ENCODE data around the gene CLPTM1L. TPM values are rescaled to one million over a fixed set of nuclear protein-coding genes. Genes with fewer than 3 reads are reported as not detected.
"Not testable (repeated sequence)": the region's sequence is repeated elsewhere in the genome, so short reads cannot be mapped to it uniquely, and the experiment has no call there.

The CLPTM1L gene
- total RNA-seq, 1 experiment from 2014 or later: 392 TPM

DNA sequence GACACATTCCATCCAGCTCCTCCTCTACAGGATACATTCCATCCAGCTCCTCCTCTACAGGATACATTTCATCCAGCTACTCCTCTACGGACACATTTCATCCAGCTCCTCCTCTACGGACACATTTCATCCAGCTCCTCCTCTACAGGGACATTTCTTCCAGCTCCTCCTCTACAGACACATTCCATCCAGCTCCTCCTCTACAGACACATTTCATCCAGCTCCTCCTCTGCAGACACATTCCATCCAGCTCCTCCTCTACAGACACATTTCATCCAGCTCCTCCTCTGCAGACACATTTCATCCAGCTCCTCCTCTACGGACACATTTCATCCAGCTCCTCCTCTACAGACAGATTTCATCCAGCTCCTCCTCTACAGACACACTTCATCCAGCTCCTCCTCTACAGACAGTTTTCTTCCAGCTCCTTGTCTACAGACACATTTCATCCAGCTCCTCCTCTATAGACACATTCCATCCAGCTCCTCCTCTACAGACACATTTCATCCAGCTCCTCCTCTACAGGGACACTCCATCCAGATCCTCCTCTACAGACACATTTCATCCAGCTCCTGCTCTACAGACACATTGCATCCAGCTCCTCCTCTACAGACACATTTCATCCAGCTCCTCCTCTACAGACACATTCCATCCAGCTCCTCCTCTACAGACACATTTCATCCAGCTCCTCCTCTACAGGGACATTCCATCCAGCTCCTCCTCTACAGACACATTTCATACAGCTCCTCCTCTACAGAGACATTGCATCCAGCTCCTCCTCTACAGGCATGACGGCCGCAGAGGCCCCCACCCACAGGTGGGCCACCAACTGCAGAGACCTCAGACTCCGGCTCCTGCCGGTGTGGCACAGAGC is 16.4 kb downstream of the CLPTM1L start:
- DNase-seq (ENCODE audit: low spot score): peak; percentile 74

DNA sequence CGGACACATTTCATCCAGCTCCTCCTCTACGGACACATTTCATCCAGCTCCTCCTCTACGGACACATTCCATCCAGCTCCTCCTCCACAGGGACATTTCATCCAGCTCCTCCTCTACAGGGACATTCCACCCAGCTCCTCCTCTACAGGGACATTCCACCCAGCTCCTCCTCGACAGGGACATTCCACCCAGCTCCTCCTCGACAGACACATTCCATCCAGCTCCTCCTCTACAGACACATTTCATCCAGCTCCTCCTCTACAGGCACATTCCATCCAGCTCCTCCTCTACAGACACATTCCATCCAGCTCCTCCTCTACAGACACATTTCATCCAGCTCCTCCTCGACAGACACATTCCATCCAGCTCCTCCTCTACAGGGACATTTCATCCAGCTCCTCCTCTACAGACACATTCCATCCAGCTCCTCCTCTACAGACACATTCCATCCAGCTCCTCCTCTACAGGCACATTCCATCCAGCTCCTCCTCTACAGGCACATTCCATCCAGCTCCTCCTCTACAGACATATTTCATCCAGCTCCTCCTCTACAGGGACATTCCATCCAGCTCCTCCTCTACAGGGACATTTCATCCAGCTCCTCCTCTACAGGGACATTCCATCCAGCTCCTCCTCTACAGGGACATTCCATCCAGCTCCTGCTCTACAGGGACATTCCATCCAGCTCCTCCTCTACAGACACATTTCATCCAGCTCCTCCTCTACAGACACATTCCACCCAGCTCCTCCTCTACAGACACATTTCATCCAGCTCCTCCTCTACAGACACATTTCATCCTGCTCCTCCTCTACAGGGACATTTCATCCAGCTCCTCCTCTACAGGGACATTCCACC is 17.8 kb downstream of the CLPTM1L start:
- peak; percentile 72 for DNase-seq (ENCODE audit: low spot score)

DNA sequence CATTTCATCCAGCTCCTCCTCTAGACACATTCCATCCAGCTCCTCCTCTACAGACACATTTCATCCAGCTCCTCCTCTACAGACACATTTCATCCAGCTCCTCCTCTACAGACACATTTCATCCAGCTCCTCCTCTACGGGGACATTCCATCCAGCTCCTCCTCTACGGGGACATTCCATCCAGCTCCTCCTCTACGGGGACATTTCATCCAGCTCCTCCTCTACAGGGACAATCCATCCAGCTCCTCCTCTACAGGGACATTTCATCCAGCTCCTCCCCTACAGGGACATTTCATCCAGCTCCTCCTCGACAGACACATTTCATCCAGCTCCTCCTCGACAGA is 18.4 kb downstream of the CLPTM1L start:
- DNase-seq (ENCODE audit: low spot score): not testable (repeated sequence)

DNA sequence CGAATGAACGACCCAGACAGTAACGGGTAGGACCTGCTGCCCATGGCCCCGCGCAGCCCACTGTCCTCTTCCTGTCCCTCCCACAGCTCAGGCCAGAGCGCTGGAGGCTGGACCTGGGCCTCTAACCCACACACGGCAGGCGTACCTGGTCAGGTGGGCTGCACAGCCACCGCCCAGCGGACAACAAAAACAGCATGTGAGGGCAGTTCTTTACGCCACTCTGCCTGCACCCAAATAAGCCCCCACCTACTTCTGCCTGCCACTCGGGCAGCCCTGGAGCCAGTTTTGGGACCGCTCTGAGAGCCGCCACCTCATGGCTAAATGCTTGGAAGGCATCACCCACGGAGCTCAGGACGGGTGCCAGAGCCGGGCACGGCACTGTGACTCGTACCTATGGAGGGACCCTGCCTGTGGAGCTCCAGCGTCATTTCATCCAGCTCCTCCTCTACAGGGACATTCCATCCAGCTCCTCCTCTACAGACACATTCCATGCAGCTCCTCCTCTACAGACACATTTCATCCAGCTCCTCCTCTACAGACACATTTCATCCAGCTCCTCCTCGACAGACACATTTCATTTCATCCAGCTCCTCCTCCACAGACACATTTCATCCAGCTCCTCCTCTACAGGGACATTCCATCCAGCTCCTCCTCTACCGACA is 18.9 kb downstream of the CLPTM1L start:
- peak; percentile 76 for DNase-seq (ENCODE audit: low spot score)

DNA sequence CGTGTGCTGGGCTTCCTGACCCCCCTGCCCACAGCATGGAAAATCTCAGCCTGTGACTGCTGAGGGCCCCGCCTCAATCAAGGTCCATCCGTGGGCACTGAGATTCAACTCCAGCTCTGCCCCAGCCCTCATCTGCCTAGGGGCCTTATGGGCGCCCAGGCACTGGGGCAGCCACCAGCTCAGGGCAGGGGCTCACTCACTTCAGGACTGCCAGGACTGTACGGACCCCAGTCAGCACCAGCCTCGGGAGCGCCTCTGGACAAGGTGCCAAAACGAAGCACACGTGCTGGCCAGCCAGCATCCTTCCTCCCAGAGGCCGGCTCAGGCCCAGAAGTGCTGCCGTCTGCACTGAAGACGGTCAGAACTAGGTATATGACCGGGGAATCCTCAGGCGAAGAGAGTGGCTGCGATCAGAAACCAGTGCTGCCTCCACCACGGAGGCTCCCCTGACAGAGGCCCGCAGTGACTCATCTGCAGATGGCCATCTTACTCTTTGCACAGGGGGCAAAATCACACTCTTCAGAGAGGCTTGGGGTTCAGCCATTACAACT is 19.6 kb downstream of the CLPTM1L start:
- DNase-seq (ENCODE audit: low spot score): no peak

DNA sequence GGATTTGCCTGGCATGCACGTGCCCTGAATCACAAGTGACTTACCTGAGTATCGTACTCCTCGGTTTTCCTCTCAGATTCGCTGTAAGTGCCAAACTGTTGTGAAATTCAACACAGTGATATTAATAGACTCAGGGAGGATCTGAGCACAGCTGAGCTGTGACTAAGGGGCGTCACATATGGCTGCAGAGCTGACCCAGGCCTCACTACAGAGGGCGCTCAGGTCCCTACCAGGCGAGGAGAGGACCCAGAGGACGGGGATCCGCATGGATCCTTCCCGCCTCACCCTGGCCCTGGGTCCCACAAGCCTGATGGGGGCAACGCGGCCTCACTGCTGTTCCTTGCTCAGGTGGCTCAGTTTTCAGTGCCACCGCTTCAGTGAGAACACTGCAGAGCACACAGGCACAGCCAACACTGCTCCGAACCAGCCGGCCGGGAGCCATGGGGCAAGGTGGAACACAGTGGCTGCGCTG is 20.1 kb downstream of the CLPTM1L start:
- DNase-seq (ENCODE audit: low spot score): no peak

DNA sequence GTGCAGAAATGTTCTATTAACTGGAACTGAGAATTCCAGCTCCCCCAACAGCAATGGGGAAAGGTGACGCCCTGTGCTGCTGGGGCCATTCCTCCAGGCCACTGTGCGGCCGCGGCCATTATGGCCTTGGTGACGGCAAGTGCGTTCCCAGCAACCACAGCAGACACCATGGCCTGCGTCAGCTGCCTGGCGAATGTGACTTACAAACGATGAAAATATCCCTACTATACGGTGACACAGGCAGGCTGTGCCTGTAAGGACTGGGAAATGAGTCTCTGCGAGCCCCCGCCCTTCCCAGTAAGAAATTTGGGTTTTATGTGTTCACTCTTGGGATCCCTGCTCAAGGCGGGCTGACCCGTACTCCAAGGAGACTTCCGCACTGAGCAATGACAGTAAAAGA is 20.6 kb downstream of the CLPTM1L start:
- no peak for DNase-seq (ENCODE audit: low spot score)

DNA sequence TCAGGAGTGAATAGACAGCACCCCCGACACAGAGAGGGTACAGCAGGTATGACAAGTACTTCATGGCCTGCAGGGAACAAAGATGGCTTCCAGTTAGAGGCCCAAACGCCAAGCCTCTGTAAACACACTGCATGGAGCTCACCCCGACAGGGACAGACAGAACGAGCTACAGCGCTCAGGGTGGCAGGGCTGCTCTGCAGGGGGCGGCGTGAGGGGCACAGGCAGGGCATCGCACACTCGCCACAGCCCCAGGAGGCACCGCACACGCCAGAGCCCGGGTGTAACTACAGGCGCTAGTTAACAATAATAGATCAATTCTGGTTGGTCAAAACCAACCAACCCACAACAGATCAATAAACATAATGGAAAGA is 21.1 kb downstream of the CLPTM1L start:
- DNase-seq (ENCODE audit: low spot score): no peak

DNA sequence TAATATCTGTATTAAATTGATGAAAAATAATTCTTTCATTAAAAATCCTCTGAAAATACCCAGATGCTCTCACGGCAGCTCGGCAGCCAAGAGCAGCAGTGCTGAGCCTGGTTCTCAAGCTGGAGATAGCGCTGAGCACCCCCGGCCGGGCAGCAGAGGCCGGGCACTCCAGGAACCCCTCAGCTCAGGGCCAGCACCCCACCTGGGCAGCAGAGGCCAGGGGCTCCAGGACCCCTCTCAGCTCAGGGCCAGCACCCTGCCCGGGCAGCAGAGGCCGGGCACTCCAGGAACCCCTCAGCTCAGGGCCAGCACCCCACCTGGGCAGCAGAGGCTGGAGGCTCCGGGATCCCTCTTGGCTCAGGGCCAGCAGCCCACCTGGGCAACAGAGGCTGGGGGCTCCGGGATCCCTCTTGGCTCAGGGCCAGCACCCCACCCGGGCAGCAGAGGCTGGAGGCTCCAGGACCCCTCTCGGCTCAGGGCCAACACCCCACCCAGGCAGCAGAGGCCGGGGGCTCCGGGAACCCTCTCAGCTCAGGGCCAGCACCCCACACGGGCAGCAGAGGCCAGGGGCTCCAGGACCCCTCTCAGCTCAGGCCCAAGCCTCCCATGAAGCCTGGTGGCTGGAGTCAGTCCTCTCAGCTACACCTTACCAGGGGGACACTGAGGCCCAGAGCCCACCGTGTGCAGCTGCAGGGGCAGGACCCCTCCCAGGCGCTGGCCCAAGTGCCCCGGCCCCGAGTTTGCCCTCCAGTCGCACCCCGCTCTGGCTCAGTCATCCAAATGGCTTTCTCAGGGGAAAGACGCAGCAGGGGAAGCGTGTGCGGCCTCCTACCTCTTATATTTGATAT is 21.7 kb downstream of the CLPTM1L start:
- no peak for DNase-seq (ENCODE audit: low spot score)

DNA sequence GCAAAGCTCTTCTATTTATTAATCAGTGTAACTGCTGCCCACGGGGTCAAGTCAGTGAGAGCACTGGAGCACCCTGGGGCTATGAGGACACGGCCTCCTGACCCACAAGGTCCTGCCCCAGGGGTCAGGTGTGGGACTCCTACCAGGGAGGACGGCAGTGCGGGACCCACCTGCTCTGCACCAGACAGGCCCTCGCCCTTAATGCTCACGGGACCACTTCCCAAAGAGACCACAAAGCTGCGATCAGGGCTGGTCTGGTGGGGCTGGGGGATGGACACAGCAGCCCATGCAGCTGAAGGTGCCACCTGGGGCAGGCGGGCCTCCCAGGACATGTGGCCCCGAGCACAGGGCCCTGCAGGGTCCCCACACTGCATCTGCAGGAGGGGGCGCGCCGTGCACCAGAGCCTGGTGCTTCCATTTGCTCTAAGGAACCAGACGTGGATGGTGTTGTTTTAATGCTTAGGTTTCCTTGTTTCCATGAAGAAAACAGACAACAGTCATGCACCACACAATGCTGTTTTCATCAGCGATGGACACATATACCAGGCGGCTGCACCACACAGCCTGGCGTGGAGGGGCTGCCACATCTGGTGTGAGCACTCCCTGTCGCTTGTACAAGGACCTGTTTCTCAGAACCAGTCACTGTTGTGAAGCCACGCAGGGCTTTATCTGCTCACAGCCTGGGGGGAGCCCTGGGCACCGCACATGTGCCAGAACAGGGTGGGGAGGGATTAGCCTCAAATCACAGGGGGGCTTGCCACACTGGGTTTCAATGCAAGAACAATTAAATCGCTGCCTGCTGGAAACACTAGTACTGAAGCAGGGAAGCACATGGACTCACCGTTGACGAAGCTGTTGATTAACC is 22.6 kb downstream of the CLPTM1L start:
- DNase-seq (ENCODE audit: low spot score): no peak

DNA sequence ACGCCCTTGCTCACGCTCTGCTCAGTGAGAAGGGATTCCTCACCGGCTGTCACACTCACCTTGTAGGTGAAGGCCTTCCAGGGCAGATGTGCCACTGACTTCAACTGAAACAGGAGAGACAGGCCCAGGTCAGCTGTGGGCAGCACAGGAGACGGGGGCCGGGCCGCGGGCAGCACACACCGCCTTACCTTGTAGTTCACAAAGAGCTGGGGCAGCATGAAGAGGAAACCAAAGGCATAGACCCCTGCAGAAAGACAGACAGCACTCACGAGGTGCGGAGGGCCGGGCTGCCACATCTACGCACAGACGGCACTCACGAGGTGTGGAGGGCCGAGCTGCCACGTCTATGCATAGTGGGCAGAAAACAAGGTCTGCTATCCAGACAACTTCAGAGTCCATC is 23.3 kb downstream of the CLPTM1L start:
- no peak for DNase-seq (ENCODE audit: low spot score)

DNA sequence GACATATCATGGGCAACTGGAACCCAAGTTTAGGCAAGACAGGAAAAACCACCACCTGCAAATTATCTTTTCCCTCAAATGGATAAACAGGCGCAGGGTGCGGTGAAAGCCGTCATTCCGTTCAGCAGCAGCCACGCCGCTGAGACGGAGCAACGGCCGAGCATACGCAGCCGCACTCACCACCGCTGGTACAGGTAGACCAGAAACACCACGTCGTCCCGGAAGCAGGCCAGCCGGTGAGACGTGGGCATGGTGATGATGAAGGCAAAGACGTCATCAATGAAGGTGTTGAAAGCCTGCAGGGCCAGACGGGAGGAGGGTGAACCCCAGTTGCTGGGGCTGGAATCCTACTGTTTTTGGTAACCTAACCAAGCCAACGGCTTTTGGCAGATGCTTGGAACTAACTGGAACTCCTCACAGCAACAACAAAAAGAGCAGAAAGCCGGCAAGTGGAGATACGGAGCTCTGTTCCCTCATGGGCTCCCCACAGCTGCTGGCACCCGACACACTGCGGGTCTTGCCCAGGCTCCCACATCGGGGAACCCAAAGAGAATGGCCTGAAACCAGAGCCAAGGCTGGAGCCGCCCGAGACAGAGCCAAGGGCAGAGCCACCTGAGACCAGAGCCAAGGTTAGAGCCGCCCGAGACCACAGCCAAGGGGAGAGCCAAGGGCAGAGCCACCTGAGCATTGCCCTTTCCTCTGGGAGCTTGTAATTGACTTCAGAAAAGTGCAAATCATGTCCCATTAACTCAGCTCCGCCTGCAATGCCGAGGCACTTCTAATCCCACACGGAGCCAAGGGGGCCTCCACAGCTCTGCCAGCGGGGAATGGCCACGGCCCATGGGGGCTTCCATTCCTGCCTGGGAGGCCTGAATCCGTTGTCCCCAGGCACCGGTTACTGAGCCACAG is 24.2 kb downstream of the CLPTM1L start:
- no peak for DNase-seq (ENCODE audit: low spot score)

DNA sequence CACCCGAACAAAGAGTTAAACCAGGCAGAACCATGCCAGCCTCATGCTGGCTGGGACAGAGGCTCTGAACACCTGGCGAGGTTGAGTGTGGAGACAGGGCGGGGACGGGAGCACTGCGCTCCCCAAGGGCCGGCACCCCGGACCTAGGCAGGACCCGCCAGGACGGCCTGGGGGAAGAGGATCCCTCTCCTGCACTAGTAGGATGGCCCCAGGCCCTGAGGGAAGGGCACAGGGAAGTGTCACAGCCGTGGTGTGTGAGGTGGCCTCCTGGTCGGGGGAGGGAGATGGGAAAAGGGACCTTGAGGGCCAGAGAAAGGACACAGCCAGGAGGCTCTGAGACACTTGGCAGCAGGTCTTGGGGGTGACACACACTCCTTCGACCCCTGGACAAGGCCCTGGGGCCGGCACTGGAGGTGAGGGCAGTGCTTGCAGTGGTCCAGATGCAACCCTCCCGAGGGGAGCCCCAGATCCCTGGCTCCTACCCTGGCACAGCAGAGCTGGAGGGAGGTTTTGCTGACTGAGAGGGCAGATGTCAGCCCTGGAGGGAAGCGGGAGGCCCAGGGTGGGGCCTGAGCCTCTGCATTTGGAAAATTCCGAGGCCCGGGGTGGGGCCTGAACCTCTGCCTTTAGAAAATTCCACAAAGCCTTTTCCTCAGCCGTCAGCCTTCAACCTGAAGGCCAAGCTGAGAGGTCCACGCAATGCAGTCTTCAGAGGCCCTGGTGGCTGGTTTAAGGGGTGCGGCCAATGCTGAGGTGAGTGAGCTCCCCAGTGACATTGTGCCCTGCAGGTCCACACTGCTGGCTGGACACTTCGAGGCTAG is 25.3 kb downstream of the CLPTM1L start:
- no peak for DNase-seq (ENCODE audit: low spot score)

DNA sequence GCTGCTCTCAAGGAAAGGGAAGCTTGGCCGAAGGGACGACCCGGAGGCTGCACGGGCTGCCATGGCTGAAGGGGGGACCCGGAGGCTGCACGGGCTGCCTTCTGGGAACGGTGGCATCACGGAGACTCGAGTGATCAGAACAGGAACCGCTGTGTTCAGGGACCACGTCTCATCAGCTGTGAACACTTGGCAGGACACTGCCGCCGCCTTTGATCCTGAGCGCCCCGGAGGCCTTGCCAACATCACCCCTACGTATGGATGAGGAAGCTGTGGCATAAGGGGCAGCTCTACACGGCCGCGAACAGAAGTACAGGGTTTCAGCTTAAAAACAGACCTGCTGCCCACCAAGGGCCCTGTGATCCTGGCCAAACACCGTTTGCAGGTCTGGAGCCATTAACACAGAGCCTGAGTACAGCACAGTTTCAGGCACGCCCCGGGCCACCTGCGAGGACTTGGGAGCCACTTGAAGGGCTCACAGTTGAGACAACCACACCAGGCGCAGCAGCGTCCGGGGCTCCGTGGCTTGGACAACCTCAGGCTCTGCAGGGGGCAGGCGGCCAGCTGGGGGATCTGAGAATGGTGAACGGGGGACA is 26.1 kb downstream of the CLPTM1L start:
- no peak for DNase-seq (ENCODE audit: low spot score)

DNA sequence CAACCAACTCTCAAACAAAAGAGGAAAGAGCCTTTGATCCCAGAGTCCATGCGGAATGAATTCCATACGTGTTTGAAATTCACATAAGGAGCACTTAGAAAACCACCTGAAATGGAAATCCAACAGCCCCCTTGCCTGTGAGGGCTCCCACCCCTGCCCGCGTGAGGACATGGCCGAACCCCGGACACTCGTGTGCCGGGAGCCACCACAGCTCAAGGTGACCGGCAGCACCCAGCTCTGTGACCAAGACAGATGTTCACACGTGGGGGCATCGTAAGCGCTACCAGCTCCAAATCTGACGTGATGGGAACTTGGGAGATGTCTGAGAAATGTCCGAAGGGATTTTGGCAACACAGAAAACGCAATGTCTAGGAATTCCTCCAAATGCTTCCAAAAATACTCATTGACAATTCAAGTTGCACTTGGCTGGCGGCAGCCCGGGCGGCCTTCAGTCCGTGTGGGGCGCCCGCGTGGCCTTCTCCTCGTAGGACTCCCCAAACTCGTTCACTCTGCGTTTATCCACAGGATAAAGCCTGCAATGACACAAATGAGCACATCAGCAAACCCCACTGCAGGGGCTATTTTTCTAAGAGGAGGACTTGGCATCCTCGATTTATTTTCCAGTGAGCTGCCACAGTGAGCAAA is 26.9 kb downstream of the CLPTM1L start:
- no peak for DNase-seq (ENCODE audit: low spot score)

DNA sequence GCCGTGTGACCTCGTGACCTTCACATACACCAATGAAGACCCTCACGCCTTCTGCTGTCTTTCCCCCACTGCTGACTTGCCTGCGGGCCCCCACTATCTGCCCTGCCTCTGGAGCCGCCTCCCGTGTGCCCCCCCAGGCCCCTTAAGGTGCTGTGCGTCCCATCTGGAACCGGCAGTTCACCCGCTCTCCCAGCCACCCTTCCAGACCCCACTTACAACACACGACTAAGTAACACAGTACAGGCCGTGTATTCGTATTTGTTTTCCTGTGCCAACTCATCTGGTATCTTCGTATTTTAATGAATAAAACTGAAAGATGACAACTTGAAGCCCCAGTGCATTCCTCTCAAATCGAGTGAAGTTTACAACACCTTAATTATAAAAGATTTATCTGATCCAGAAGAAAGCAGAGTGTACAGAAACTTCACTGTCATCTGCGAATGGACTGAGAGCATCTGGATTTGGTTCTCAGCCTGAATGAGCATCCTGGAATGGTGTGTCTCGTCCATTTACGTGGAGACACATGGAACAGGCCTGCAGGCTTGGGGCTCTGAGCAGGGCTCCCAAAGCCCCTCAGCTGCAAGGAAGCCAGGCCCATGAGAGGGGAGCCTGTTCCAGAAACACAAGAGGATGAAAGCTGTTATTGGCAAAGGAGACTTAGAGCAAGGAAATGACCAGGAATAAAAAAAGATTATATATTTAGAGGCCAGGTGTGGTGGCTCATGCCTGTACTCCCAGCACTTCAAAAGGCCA is 28.1 kb downstream of the CLPTM1L start:
- DNase-seq (ENCODE audit: low spot score): peak; percentile 50

All from HT-29 (cell line).